Measurements from ENCODE around the gene GARIN5B. TPM values are rescaled to one million over a fixed set of nuclear protein-coding genes. Genes with fewer than 3 reads are reported as not detected.

Gene GARIN5B
- total RNA-seq, 1 donor from 2014 or later: not detected

DNA sequence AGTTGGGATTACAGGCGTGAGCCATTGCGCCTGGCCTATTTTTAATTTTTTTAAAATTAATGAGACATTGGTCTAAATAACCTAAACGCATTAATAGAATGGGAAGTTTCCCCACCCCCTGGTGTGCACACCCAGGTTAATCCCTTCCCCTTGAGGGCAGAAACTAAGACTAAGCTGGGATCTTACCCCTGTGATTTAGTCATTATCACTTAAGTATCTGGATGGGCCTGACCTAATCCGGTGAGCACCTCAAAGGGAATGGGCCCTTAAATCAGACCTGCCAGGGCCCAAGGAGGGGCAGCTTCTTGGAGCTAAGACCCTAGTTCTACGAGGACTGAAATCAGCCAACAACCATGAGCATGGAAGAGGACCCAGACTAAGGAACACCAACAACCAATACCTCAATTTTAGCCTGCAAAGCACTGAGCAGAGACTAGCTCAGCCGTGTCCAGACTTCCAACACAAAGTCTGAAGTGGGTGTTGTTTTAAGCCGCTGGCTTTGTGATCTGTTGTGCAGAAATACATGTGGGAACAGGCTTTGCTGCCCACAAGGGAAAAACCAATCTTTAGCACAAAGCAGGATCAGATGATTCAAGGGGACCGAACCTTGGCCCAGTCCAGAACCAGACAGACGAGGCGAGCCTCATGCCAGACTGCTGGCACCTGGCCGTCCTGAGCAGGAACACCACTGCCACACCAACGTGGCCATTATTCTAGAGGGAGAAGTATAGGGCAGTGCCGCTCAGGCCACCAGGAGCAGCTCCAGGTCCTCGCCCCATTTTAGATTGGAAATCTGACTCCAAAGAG lies 37.4 kb upstream of the GARIN5B start:
- Mint-ChIP-seq H3K9me3 (ENCODE audit: low read depth) (no peaks in the 10 kb centered on the region), H3K4me1 (ENCODE audit: low read depth) (peaks cover under 1% of the 10 kb centered on the region), H3K4me3 (ENCODE audit: low read depth) (no peak overlapping the region), H3K27me3 (no peaks in the 10 kb centered on the region), H3K27ac (no peak overlapping the region), H3K36me3 (ENCODE audit: insufficient read depth) (peaks cover 10% of the 10 kb centered on the region)
- TF ChIP-seq, protein P1, sequence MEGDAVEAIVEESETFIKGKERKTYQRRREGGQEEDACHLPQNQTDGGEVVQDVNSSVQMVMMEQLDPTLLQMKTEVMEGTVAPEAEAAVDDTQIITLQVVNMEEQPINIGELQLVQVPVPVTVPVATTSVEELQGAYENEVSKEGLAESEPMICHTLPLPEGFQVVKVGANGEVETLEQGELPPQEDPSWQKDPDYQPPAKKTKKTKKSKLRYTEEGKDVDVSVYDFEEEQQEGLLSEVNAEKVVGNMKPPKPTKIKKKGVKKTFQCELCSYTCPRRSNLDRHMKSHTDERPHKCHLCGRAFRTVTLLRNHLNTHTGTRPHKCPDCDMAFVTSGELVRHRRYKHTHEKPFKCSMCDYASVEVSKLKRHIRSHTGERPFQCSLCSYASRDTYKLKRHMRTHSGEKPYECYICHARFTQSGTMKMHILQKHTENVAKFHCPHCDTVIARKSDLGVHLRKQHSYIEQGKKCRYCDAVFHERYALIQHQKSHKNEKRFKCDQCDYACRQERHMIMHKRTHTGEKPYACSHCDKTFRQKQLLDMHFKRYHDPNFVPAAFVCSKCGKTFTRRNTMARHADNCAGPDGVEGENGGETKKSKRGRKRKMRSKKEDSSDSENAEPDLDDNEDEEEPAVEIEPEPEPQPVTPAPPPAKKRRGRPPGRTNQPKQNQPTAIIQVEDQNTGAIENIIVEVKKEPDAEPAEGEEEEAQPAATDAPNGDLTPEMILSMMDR (IDR thresholded peaks at IDR 0.05; ENCODE audit: unreplicated experiment): no peak
- no peak for DNase-seq (ENCODE audit: low spot score, unreplicated experiment)

DNA sequence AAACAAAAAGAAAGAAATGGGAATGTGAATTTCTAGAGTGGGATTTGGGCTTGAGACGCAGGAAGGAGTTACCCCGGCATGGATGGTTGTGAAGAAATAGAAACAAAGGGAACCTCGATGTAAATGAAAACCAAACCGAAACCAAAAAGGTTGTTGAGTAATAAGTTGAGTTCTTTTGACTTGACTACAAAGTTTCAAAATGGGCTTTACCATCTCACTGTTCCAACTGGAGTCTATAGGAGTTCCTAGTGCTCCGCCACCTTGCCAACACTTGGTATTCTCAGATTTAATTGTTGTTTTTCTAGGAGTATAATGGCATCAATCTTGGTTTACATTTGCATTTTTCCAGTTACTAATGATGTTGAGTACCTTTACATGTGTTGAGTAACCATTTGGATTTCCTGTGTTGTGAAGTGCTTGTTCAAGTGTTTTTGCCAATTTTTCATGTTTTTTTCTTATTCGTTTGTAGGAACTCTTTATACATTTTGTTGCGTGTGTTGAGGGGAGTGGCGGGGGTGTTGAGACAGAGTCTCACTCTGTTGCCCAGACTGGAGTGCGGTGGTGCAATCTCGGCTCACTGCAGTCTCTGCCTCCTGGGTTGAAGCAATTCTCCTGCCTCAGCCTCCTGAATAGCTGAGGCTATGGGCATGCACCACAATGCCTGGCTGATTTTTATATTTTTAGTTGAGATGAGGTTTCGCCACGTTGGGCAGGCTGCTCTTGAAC lies 35.3 kb upstream of the GARIN5B start:
- TF ChIP-seq, protein P1 (IDR thresholded peaks at IDR 0.05; ENCODE audit: unreplicated experiment): no peak
- Mint-ChIP-seq H3K9me3 (ENCODE audit: low read depth) (no peaks in the 10 kb centered on the region), H3K27me3 (no peaks in the 10 kb centered on the region), H3K4me3 (ENCODE audit: low read depth) (no peak overlapping the region), H3K27ac (peak overlapping the region; percentile 7), H3K36me3 (ENCODE audit: insufficient read depth) (peaks cover 10% of the 10 kb centered on the region), H3K4me1 (ENCODE audit: low read depth) (peaks cover under 1% of the 10 kb centered on the region)
- DNase-seq (ENCODE audit: low spot score, unreplicated experiment): no peak

DNA sequence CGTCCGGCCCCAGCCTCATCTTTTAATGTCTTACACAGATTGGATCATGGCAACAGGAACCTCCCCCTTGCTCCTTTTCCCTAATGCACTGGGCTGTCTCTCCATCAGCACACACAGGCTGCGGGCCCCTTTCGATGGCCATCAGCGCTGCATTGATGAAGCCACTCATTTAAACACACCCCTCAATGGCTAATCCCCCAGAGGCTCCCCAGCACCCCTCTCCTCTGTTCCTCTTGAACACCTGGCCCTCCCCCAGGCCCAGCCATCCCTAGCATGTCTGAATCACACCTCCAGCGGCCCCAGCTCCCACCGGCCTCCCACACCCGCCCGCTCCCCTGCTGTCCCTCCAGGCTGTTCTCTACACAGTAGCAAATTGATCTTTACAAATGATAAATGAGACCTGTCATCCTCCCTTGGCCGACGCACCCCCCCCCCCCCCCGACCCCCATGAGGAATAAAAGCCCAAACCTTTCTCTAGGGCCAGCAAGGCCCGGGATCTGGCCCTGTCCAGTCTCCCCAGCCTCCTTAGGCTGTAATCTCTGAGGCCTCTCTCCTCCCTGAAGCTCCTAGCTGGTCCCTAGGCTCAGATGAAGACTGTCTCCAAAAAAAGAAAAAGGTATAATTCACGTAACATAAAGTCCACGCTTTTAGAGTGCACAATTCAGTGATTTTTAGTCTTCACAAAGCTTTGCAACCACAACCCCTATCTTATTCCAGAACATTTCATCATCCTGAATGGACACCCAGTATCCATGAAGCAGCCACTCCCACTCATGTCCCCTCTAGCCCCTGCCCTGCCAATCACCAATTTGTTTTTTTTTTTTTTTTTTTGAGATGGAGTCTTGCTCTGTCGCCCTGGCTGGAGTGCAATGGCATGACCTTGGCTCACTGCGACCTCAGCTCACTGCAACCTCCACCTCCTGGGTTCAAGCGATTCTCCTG lies 30.0 kb upstream of the GARIN5B start:
- Mint-ChIP-seq H3K27ac (no peak overlapping the region), H3K9me3 (ENCODE audit: low read depth) (no peaks in the 10 kb centered on the region), H3K4me1 (ENCODE audit: low read depth) (peaks cover 16% of the 10 kb centered on the region), H3K4me3 (ENCODE audit: low read depth) (no peak overlapping the region), H3K36me3 (ENCODE audit: insufficient read depth) (peaks cover 7% of the 10 kb centered on the region), H3K27me3 (no peaks in the 10 kb centered on the region)
- TF ChIP-seq, protein P1 (IDR thresholded peaks at IDR 0.05; ENCODE audit: unreplicated experiment): no peak
- no peak for DNase-seq (ENCODE audit: low spot score, unreplicated experiment)

DNA sequence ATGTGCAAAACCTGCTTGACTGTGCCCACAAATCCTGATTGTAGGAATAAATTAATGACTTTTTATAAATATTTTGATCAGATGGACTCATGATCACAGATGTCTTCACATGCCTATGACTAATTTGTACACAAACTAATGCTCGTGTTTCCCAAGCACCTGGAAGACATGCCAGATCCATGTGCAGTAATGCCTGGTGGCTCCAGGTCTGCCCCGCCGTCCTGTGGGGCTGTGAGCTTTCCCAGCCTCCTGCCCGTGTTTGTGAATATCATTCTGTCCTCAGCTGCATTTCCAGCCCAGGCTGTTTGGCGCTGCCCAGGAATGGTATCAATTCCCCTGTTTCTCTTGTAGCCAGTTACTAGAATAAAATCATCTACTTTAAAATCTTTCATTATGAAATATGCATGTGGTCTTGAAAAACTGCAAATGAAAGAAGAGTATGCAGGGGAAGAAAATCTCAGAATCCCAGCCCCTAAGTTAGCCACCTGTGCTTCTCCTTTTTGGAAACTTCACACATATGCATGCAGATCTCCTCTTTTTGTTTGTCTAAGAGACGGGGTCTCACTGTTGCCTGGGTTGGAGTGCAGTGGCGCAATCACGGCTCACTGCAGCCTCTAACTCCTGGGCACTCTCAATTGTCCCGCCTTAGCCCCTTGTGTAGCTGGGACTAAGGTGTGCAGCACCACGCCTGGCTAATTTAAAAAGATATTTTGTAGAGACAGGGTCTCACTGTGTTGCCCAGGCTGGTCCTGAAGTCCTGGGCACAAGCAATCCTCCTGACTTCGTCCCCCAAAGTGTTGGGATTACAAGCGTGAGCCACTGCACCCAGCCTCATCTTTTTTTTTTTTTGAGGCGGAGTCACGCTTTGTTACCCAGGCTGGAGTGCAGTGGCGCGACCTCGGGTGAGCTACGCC lies 28.9 kb upstream of the GARIN5B start:
- Mint-ChIP-seq H3K27ac (no peak overlapping the region), H3K4me1 (ENCODE audit: low read depth) (peaks cover 25% of the 10 kb centered on the region), H3K9me3 (ENCODE audit: low read depth) (no peaks in the 10 kb centered on the region), H3K4me3 (ENCODE audit: low read depth) (no peak overlapping the region), H3K36me3 (ENCODE audit: insufficient read depth) (peaks cover 7% of the 10 kb centered on the region), H3K27me3 (no peaks in the 10 kb centered on the region)
- TF ChIP-seq, protein P1 (IDR thresholded peaks at IDR 0.05; ENCODE audit: unreplicated experiment): no peak
- no peak for DNase-seq (ENCODE audit: low spot score, unreplicated experiment)

Measured in progenitor cell of endocrine pancreas (in vitro differentiated cells).